Fibroblast of pulmonary artery (primary cell): ENCODE data around the gene ASIC2.
A peak's percentile ranks its signal among the peaks of the same experiment; 100 is the strongest.

Experiments used
- DNase-seq: peaks from one replicate; pipeline ENCODE4 v3.0.0-alpha.2; 2010; ENCODE audit warnings: low read depth
- H3K4me3 ChIP-seq: replicated peaks from 2 replicates; pipeline ENCODE4 v1.5.1; 2011; ENCODE audit warnings: low read depth, mild to moderate bottlenecking, control low read depth, low read length, moderate library complexity
- TF ChIP-seq, protein P1 (sequence below): IDR thresholded peaks from 2 replicates; pipeline ENCODE4 v1.5.1; 2011; ENCODE audit warnings: mild to moderate bottlenecking, control low read depth, low read length, inconsistent platforms; ENCODE audit errors: missing control alignments

Gene ASIC2

DNA sequence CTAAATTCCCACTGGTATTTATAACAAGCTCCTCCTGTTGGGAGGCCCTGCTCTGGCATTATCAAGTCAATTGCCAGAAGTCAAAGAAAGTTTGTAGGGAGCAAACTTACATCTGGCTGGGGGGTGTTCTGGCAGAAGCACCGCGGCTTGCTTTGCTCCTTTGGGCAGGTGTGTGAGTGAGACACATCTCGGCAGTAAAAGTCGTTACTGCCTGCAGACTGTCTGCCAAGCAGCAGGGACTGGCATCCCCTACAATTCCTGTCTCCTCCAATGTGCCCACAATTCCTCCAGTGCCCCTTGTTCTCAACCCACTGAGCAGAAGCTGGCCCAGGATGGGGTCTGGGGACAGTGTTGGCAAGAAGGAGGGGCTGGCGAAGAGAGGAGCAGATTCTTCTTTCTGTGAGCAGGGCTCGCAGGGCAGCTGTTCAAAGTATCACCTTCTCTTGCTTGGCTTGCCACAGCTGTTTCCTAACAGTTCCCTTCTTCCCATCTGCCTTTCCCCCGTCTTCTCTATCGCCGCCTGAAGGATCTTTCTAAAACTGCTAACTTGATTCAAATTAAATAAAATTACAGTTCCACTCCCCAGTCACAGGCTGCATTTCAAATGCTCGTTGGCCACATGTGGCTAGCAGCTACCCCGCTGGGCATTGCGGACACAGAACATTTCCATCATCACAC is 271.2 kb downstream of the ASIC2 start:
- peak; percentile 5 for DNase-seq
- no peak overlapping the region for H3K4me3 ChIP-seq
- TF ChIP-seq, protein P1, sequence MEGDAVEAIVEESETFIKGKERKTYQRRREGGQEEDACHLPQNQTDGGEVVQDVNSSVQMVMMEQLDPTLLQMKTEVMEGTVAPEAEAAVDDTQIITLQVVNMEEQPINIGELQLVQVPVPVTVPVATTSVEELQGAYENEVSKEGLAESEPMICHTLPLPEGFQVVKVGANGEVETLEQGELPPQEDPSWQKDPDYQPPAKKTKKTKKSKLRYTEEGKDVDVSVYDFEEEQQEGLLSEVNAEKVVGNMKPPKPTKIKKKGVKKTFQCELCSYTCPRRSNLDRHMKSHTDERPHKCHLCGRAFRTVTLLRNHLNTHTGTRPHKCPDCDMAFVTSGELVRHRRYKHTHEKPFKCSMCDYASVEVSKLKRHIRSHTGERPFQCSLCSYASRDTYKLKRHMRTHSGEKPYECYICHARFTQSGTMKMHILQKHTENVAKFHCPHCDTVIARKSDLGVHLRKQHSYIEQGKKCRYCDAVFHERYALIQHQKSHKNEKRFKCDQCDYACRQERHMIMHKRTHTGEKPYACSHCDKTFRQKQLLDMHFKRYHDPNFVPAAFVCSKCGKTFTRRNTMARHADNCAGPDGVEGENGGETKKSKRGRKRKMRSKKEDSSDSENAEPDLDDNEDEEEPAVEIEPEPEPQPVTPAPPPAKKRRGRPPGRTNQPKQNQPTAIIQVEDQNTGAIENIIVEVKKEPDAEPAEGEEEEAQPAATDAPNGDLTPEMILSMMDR = peak; percentile 26

DNA sequence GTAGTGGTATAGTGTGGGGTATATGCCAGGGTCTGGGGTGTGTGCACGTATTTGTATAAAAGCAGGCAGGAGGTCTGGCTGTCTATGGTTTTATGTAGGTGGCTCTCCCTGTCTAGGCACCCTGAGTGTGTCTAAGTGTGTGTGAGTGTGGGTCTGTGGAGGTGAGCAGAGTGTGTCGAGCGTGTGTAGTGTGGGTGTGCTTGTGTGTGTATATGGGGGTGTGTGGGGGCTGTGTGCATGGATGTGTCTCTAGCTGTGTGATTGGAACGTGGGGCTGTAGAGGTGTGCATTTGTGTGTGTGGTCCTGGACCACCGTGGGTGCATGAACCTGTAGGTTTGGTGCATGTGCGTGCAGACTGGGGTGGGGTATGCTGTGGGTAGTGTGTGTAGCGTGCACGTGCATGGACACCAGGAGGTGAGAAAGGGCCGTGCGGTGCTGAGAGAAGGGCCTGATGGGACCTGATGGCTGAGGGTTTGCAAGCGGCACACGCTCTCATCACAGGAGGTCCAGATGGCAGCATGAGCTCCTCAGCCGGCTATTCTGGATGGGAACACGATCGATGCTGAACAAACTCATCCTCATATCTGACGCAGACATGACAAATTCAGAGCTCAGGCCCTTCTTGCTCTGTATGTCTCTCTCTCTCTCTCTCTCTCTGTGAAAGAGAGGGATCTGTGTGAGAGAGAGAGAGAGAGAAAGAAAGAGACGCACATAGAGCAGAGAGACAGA is 273.8 kb downstream of the ASIC2 start:
- no peak for DNase-seq
- TF ChIP-seq, protein P1 = no peak
- no peak overlapping the region for H3K4me3 ChIP-seq

DNA sequence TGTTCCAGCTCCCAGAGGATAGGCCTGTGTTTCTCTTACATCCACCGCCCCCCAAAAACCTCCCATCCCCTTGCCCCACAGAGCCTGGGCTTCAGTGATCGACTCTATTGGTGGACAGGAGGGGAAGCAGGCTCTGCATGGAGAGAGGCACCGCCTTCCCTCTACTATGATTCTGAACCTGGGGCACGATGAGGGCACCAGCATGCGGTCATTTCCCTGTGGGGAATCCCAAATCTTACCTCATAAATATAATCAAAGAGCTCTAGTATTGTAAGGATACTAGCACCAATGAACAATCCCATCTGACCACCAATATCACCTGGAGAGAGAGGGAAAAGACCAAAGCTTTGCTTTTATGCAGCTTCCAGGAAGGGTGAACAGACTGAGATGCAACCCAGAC is 275.7 kb downstream of the ASIC2 start:
- no peak overlapping the region for H3K4me3 ChIP-seq
- TF ChIP-seq, protein P1 = no peak
- DNase-seq = no peak

DNA sequence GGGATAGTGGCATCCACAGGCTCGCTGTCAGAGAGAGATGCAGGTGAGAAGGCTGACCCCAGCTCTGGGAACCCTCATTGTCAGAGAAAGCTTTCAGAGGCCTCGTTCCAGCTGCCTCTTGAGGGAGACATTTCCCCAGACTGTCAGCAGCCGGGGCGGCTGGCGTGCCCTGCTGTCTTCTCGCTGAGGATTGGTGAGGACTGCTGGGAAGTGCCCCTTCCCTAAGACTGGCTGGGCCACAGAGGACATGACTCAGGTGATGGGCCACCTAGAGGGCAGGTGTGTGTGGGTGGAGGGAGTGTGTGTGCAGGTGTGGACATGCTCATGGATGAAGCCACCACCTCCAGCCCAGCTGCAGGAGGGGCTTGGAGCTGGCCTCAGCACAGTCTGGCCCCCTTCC is 276.2 kb downstream of the ASIC2 start:
- TF ChIP-seq, protein P1 = no peak

DNA sequence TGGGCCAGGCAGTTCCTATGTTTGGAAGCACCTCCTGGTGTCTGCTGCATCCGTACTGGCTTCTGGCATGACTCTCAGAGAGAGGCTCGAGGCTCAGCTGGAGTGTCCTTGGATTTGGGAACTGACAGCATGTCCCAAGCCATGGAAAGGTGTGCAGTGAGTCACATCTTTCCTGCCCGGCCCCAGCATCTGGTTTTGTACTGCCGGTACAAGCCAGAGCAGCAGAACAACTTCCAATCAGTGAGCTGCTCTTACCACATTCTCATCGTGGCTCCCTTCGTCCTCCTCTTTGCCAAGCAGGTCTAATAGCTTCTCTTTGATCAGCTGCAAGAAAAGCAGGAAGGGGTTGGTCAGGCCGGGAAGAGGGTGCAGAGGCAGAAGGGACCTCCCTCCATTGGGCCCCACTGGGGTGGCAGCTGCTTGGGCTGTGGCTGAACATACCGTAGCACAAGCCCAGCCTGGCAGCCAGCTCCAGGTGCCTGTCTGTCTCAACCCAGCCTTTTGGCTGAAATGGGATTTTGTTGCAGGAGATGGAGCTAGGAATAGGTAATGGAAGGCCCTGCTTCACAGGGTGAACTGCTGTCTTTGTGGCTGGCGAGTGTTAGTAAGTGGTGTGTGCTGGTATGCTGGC is 277.3 kb downstream of the ASIC2 start:
- no peak overlapping the region for H3K4me3 ChIP-seq
- DNase-seq = no peak
- TF ChIP-seq, protein P1 = no peak

More for the DNA sequence above, 276.2 kb downstream of the ASIC2 start:
- no peak overlapping the region for H3K4me3 ChIP-seq
- no peak for DNase-seq

DNA sequence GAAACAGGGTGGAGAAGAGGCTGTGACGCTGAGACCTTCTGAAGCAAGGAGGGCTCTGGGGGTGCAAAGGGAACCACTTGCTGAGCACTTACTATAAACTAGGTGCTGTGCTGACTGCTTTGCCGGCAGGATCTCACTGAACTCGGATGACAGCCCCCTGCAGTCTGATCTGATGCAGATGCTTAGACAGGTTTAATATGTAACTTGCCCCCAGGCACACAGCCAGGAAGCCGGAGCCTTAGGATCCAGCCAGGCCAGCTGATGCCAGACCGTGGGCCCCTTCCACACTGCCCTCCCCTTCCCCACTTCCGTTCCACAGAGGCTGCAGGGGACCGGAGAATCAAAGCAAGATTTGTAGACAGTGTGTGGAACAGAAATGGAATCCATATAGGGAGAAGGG is 278.3 kb downstream of the ASIC2 start:
- DNase-seq = no peak
- no peak overlapping the region for H3K4me3 ChIP-seq
- TF ChIP-seq, protein P1 = no peak
